ENCODE data around the gene CCDC144A. TPM values are rescaled to one million over a fixed set of nuclear protein-coding genes. Genes with fewer than 3 reads are reported as not detected.
"Not testable (repeated sequence)": the region's sequence is repeated elsewhere in the genome, so short reads cannot be mapped to it uniquely, and the experiment has no call there.

Gene CCDC144A
- total RNA-seq, 1 experiment from 2014 or later: 2.5 TPM

GRCh38 chr17:16806599-16806998 lies 116.6 kb downstream of the CCDC144A start:
- intact Hi-C loops (cut with micrococcal nuclease; ENCODE audit: unreplicated experiment); CTCF ChIA-PET; POLR2A ChIA-PET (ENCODE audit: low non-redundant PET): not testable (repeated sequence)

GRCh38 chr17:16807620-16808019 lies 117.6 kb downstream of the CCDC144A start:
- H3K36me3 ChIP-seq (ENCODE audit: insufficient read depth, low read length, poor library complexity, severe bottlenecking); H3K27me3 ChIP-seq (replicated peaks; ENCODE audit: insufficient read depth, low read depth, low read length, poor library complexity); DNase-seq (ENCODE audit: low spot score); H3K4me1 ChIP-seq (ENCODE audit: insufficient read depth, low read length, poor library complexity, severe bottlenecking); BruUV-seq (replicated peaks); intact Hi-C loops (cut with micrococcal nuclease; ENCODE audit: unreplicated experiment); H3K9me3 ChIP-seq (ENCODE audit: low read depth, low read length, poor library complexity, severe bottlenecking); POLR2A ChIA-PET (ENCODE audit: low non-redundant PET); H3K4me3 ChIP-seq (ENCODE audit: low read depth, low read length, poor library complexity, severe bottlenecking); CTCF ChIA-PET; H3K27ac ChIP-seq (ENCODE audit: low read depth, low read length, poor library complexity, severe bottlenecking): not testable (repeated sequence)

More at GRCh38 chr17:16806599-16806998, 116.6 kb downstream of the CCDC144A start:
- not testable (repeated sequence) for H3K36me3 ChIP-seq (ENCODE audit: insufficient read depth, low read length, poor library complexity, severe bottlenecking); H3K27me3 ChIP-seq (replicated peaks; ENCODE audit: insufficient read depth, low read depth, low read length, poor library complexity); DNase-seq (ENCODE audit: low spot score); H3K4me3 ChIP-seq (ENCODE audit: low read depth, low read length, poor library complexity, severe bottlenecking); BruUV-seq (replicated peaks); H3K27ac ChIP-seq (ENCODE audit: low read depth, low read length, poor library complexity, severe bottlenecking); H3K9me3 ChIP-seq (ENCODE audit: low read depth, low read length, poor library complexity, severe bottlenecking); H3K4me1 ChIP-seq (ENCODE audit: insufficient read depth, low read length, poor library complexity, severe bottlenecking)

- H3K27me3 ChIP-seq (replicated peaks; ENCODE audit: insufficient read depth, low read depth, low read length, poor library complexity); BruUV-seq (replicated peaks); DNase-seq (ENCODE audit: low spot score); H3K27ac ChIP-seq (ENCODE audit: low read depth, low read length, poor library complexity, severe bottlenecking); intact Hi-C loops (cut with micrococcal nuclease; ENCODE audit: unreplicated experiment); H3K36me3 ChIP-seq (ENCODE audit: insufficient read depth, low read length, poor library complexity, severe bottlenecking); H3K4me1 ChIP-seq (ENCODE audit: insufficient read depth, low read length, poor library complexity, severe bottlenecking); CTCF ChIA-PET; H3K9me3 ChIP-seq (ENCODE audit: low read depth, low read length, poor library complexity, severe bottlenecking); POLR2A ChIA-PET (ENCODE audit: low non-redundant PET); H3K4me3 ChIP-seq (ENCODE audit: low read depth, low read length, poor library complexity, severe bottlenecking): not testable (repeated sequence)
Observed at GRCh38 chr17:16810236-16810635, 120.2 kb downstream of the CCDC144A start.

- H3K36me3 ChIP-seq (ENCODE audit: insufficient read depth, low read length, poor library complexity, severe bottlenecking); H3K4me3 ChIP-seq (ENCODE audit: low read depth, low read length, poor library complexity, severe bottlenecking); BruUV-seq (replicated peaks); intact Hi-C loops (cut with micrococcal nuclease; ENCODE audit: unreplicated experiment); POLR2A ChIA-PET (ENCODE audit: low non-redundant PET); H3K9me3 ChIP-seq (ENCODE audit: low read depth, low read length, poor library complexity, severe bottlenecking); H3K27me3 ChIP-seq (replicated peaks; ENCODE audit: insufficient read depth, low read depth, low read length, poor library complexity); H3K4me1 ChIP-seq (ENCODE audit: insufficient read depth, low read length, poor library complexity, severe bottlenecking); H3K27ac ChIP-seq (ENCODE audit: low read depth, low read length, poor library complexity, severe bottlenecking); CTCF ChIA-PET: not testable (repeated sequence)
- peak; percentile 48 for DNase-seq (ENCODE audit: low spot score)
Observed at GRCh38 chr17:16812126-16812525, 122.1 kb downstream of the CCDC144A start.

- Histone ChIP-seq H3K27me3 (replicated peaks; ENCODE audit: insufficient read depth, low read depth, low read length, poor library complexity) (no peaks in the 10 kb centered on the region), H3K4me1 (ENCODE audit: insufficient read depth, low read length, poor library complexity, severe bottlenecking) (no peaks in the 10 kb centered on the region), H3K36me3 (ENCODE audit: insufficient read depth, low read length, poor library complexity, severe bottlenecking) (no peaks in the 10 kb centered on the region), H3K27ac (ENCODE audit: low read depth, low read length, poor library complexity, severe bottlenecking) (no peak overlapping the region), H3K4me3 (ENCODE audit: low read depth, low read length, poor library complexity, severe bottlenecking) (no peak overlapping the region), H3K9me3 (ENCODE audit: low read depth, low read length, poor library complexity, severe bottlenecking) (no peaks in the 10 kb centered on the region)
- TF ChIP-seq CTCF (conservative IDR thresholded peaks at IDR 0.05; ENCODE audit: low read depth, low read length): no peak
- no peak for TF ChIP-seq EZH2 (IDR thresholded peaks at IDR 0.05; ENCODE audit: borderline replicate concordance, low read depth, low read length, poor library complexity, severe bottlenecking)
- ChIA-PET CTCF (no interaction called here), POLR2A (ENCODE audit: low non-redundant PET) (no interaction called here)
- intact Hi-C loops (cut with micrococcal nuclease; ENCODE audit: unreplicated experiment): no loop called here
- no peak for DNase-seq (ENCODE audit: low spot score)
- no TSS peak for BruUV-seq (replicated peaks)
Observed at GRCh38 chr17:16814439-16814838, 124.4 kb downstream of the CCDC144A start.
